Measurements from ENCODE around the gene LHFPL4.

LHFPL4 gene

GRCh38 chr3:9474482-9474881, 79.1 kb downstream of the LHFPL4 start:
- no peak overlapping the region for H3K27ac ChIP-seq (ENCODE audit: low read length)
- H3K9me3 ChIP-seq (ENCODE audit: control insufficient read depth in 2 of 2, low read length in 2 of 2), result no peaks in the 10 kb centered on the region
- peaks cover 61 to 73% of the 10 kb centered on the region in 2 donors for H3K36me3 ChIP-seq (ENCODE audit: control insufficient read depth in 2 of 2, insufficient read depth in 2 of 2, low read length in 2 of 2)
- no peak overlapping the region for H3K9ac ChIP-seq (ENCODE audit: low read length in 2 of 2)
- H3K4me1 ChIP-seq (ENCODE audit: control insufficient read depth, insufficient read depth, low read length), result no peaks in the 10 kb centered on the region
- H3K27me3 ChIP-seq (ENCODE audit: control insufficient read depth in 1 of 2, insufficient read depth in 2 of 2, low read length in 2 of 2), result no peaks in the 10 kb centered on the region
- no peak overlapping the region for H3K4me3 ChIP-seq (ENCODE audit: low read length in 2 of 2)

GRCh38 chr3:9473496-9474065, 80.0 kb downstream of the LHFPL4 start:
- H3K4me1 ChIP-seq (ENCODE audit: control insufficient read depth, insufficient read depth, low read length), result no peaks in the 10 kb centered on the region
- H3K9me3 ChIP-seq (ENCODE audit: control insufficient read depth in 2 of 2, low read length in 2 of 2), result no peaks in the 10 kb centered on the region
- no peak overlapping the region for H3K27ac ChIP-seq (ENCODE audit: low read length)
- H3K9ac ChIP-seq (ENCODE audit: low read length in 2 of 2), result no peak overlapping the region
- H3K4me3 ChIP-seq (ENCODE audit: low read length in 2 of 2), result no peak overlapping the region
- H3K27me3 ChIP-seq (ENCODE audit: control insufficient read depth in 1 of 2, insufficient read depth in 2 of 2, low read length in 2 of 2), result no peaks in the 10 kb centered on the region
- peaks cover 58 to 73% of the 10 kb centered on the region in 2 donors for H3K36me3 ChIP-seq (ENCODE audit: control insufficient read depth in 2 of 2, insufficient read depth in 2 of 2, low read length in 2 of 2)

- no peaks in the 10 kb centered on the region for H3K27me3 ChIP-seq (ENCODE audit: control insufficient read depth in 1 of 2, insufficient read depth in 2 of 2, low read length in 2 of 2)
- peaks cover 70 to 76% of the 10 kb centered on the region in 2 donors for H3K36me3 ChIP-seq (ENCODE audit: control insufficient read depth in 2 of 2, insufficient read depth in 2 of 2, low read length in 2 of 2)
- H3K9ac ChIP-seq (ENCODE audit: low read length in 2 of 2), result no peak overlapping the region
- H3K4me3 ChIP-seq (ENCODE audit: low read length in 2 of 2), result no peak overlapping the region
- no peaks in the 10 kb centered on the region for H3K9me3 ChIP-seq (ENCODE audit: control insufficient read depth in 2 of 2, low read length in 2 of 2)
- H3K27ac ChIP-seq (ENCODE audit: low read length), result no peak overlapping the region
- no peaks in the 10 kb centered on the region for H3K4me1 ChIP-seq (ENCODE audit: control insufficient read depth, insufficient read depth, low read length)
These were observed 83.6 kb downstream of the LHFPL4 start for GRCh38 chr3:9469986-9470385.

GRCh38 chr3:9468460-9468859, 85.2 kb downstream of the LHFPL4 start:
- H3K27me3 ChIP-seq (ENCODE audit: control insufficient read depth in 1 of 2, insufficient read depth in 2 of 2, low read length in 2 of 2), result no peaks in the 10 kb centered on the region
- H3K36me3 ChIP-seq (ENCODE audit: control insufficient read depth in 2 of 2, insufficient read depth in 2 of 2, low read length in 2 of 2), result peaks cover 64 to 72% of the 10 kb centered on the region in 2 donors
- H3K4me1 ChIP-seq (ENCODE audit: control insufficient read depth, insufficient read depth, low read length), result no peaks in the 10 kb centered on the region
- no peak overlapping the region for H3K27ac ChIP-seq (ENCODE audit: low read length)
- no peak overlapping the region for H3K4me3 ChIP-seq (ENCODE audit: low read length in 2 of 2)
- H3K9me3 ChIP-seq (ENCODE audit: control insufficient read depth in 2 of 2, low read length in 2 of 2), result no peaks in the 10 kb centered on the region
- H3K9ac ChIP-seq (ENCODE audit: low read length in 2 of 2), result no peak overlapping the region

- no peaks in the 10 kb centered on the region for H3K4me1 ChIP-seq (ENCODE audit: control insufficient read depth, insufficient read depth, low read length)
- H3K9me3 ChIP-seq (ENCODE audit: control insufficient read depth in 2 of 2, low read length in 2 of 2), result no peaks in the 10 kb centered on the region
- no peak overlapping the region for H3K4me3 ChIP-seq (ENCODE audit: low read length in 2 of 2)
- no peak overlapping the region for H3K27ac ChIP-seq (ENCODE audit: low read length)
- no peak overlapping the region for H3K9ac ChIP-seq (ENCODE audit: low read length in 2 of 2)
- peaks cover 62 to 71% of the 10 kb centered on the region in 2 donors for H3K36me3 ChIP-seq (ENCODE audit: control insufficient read depth in 2 of 2, insufficient read depth in 2 of 2, low read length in 2 of 2)
- H3K27me3 ChIP-seq (ENCODE audit: control insufficient read depth in 1 of 2, insufficient read depth in 2 of 2, low read length in 2 of 2), result no peaks in the 10 kb centered on the region
These were observed 86.2 kb downstream of the LHFPL4 start for GRCh38 chr3:9467451-9467850.

- H3K9me3 ChIP-seq (ENCODE audit: control insufficient read depth in 2 of 2, low read length in 2 of 2), result no peaks in the 10 kb centered on the region
- H3K27ac ChIP-seq (ENCODE audit: low read length), result no peak overlapping the region
- no peak overlapping the region for H3K4me3 ChIP-seq (ENCODE audit: low read length in 2 of 2)
- H3K4me1 ChIP-seq (ENCODE audit: control insufficient read depth, insufficient read depth, low read length), result no peaks in the 10 kb centered on the region
- H3K27me3 ChIP-seq (ENCODE audit: control insufficient read depth in 1 of 2, insufficient read depth in 2 of 2, low read length in 2 of 2), result no peaks in the 10 kb centered on the region
- H3K9ac ChIP-seq (ENCODE audit: low read length in 2 of 2), result no peak overlapping the region
- H3K36me3 ChIP-seq (ENCODE audit: control insufficient read depth in 2 of 2, insufficient read depth in 2 of 2, low read length in 2 of 2), result peaks cover 17 to 33% of the 10 kb centered on the region in 2 donors
These were observed 98.0 kb downstream of the LHFPL4 start for GRCh38 chr3:9455596-9456131.

- Histone ChIP-seq H3K36me3 (ENCODE audit: control insufficient read depth in 2 of 2, insufficient read depth in 2 of 2, low read length in 2 of 2) (peaks cover 40 to 56% of the 10 kb centered on the region in 2 donors), H3K9me3 (ENCODE audit: control insufficient read depth in 2 of 2, low read length in 2 of 2) (no peaks in the 10 kb centered on the region), H3K4me3 (ENCODE audit: low read length in 2 of 2) (no peak overlapping the region), H3K9ac (ENCODE audit: low read length in 2 of 2) (no peak overlapping the region), H3K27ac (ENCODE audit: low read length) (no peak overlapping the region), H3K4me1 (ENCODE audit: control insufficient read depth, insufficient read depth, low read length) (no peaks in the 10 kb centered on the region), H3K27me3 (ENCODE audit: control insufficient read depth in 1 of 2, insufficient read depth in 2 of 2, low read length in 2 of 2) (no peaks in the 10 kb centered on the region)
These were observed 101.2 kb downstream of the LHFPL4 start for GRCh38 chr3:9452417-9452816.

GRCh38 chr3:9450991-9451390, 102.6 kb downstream of the LHFPL4 start:
- Histone ChIP-seq H3K9me3 (ENCODE audit: control insufficient read depth in 2 of 2, low read length in 2 of 2) (no peaks in the 10 kb centered on the region), H3K4me1 (ENCODE audit: control insufficient read depth, insufficient read depth, low read length) (no peaks in the 10 kb centered on the region), H3K36me3 (ENCODE audit: control insufficient read depth in 2 of 2, insufficient read depth in 2 of 2, low read length in 2 of 2) (peaks cover 43 to 61% of the 10 kb centered on the region in 2 donors), H3K9ac (ENCODE audit: low read length in 2 of 2) (no peak overlapping the region), H3K27me3 (ENCODE audit: control insufficient read depth in 1 of 2, insufficient read depth in 2 of 2, low read length in 2 of 2) (no peaks in the 10 kb centered on the region), H3K4me3 (ENCODE audit: low read length in 2 of 2) (no peak overlapping the region), H3K27ac (ENCODE audit: low read length) (no peak overlapping the region)

GRCh38 chr3:9450126-9450525, 103.5 kb downstream of the LHFPL4 start:
- H3K9ac ChIP-seq (ENCODE audit: low read length in 2 of 2), result no peak overlapping the region
- no peaks in the 10 kb centered on the region for H3K27me3 ChIP-seq (ENCODE audit: control insufficient read depth in 1 of 2, insufficient read depth in 2 of 2, low read length in 2 of 2)
- H3K27ac ChIP-seq (ENCODE audit: low read length), result no peak overlapping the region
- no peaks in the 10 kb centered on the region for H3K9me3 ChIP-seq (ENCODE audit: control insufficient read depth in 2 of 2, low read length in 2 of 2)
- H3K4me3 ChIP-seq (ENCODE audit: low read length in 2 of 2), result no peak overlapping the region
- H3K4me1 ChIP-seq (ENCODE audit: control insufficient read depth, insufficient read depth, low read length), result no peaks in the 10 kb centered on the region
- peaks cover 43 to 64% of the 10 kb centered on the region in 2 donors for H3K36me3 ChIP-seq (ENCODE audit: control insufficient read depth in 2 of 2, insufficient read depth in 2 of 2, low read length in 2 of 2)

GRCh38 chr3:9448643-9449042, 105.0 kb downstream of the LHFPL4 start:
- no peaks in the 10 kb centered on the region for H3K4me1 ChIP-seq (ENCODE audit: control insufficient read depth, insufficient read depth, low read length)
- no peak overlapping the region for H3K9ac ChIP-seq (ENCODE audit: low read length in 2 of 2)
- H3K27ac ChIP-seq (ENCODE audit: low read length), result no peak overlapping the region
- no peaks in the 10 kb centered on the region for H3K27me3 ChIP-seq (ENCODE audit: control insufficient read depth in 1 of 2, insufficient read depth in 2 of 2, low read length in 2 of 2)
- H3K9me3 ChIP-seq (ENCODE audit: control insufficient read depth in 2 of 2, low read length in 2 of 2), result no peaks in the 10 kb centered on the region
- H3K4me3 ChIP-seq (ENCODE audit: low read length in 2 of 2), result no peak overlapping the region
- peaks cover 55 to 69% of the 10 kb centered on the region in 2 donors for H3K36me3 ChIP-seq (ENCODE audit: control insufficient read depth in 2 of 2, insufficient read depth in 2 of 2, low read length in 2 of 2)

Measured in stomach smooth muscle (tissue), 2 donors.